Mesenchymal stem cell (in vitro differentiated cells and primary cell): Measurements from ENCODE around the gene PDZRN4.

Experiments used
- DNase-seq: peaks from one replicate; pipeline ENCODE4 v3.0.0-alpha.2; 2013
- H2AFZ ChIP-seq: one replicate; pipeline ENCODE4 v1.6.1; 2013; ENCODE audit warnings: low read depth, mild to moderate bottlenecking, control low read depth, inconsistent platforms, low read length, moderate library complexity
- H2AK5ac ChIP-seq: 2 replicates; pipeline ENCODE4 v1.6.1; 2013; ENCODE audit warnings: low read length, moderate library complexity, mild to moderate bottlenecking, inconsistent platforms; ENCODE audit not compliant: severe bottlenecking
- H2BK120ac ChIP-seq: one replicate; pipeline ENCODE4 v1.6.1; 2013; ENCODE audit warnings: low read depth, mild to moderate bottlenecking, inconsistent platforms, low read length, moderate library complexity
- H2BK12ac ChIP-seq, 2 experiments: one replicate each; pipeline ENCODE4 v1.6.1; 2013; ENCODE audit warnings: inconsistent platforms in 2 of 2, low read length in 2 of 2, mild to moderate bottlenecking in 2 of 2, moderate library complexity in 2 of 2, control low read depth in 1 of 2
- H2BK15ac ChIP-seq: one replicate; pipeline ENCODE4 v1.6.1; 2013; ENCODE audit warnings: mild to moderate bottlenecking, low read depth, inconsistent platforms; ENCODE audit not compliant: poor library complexity, severe bottlenecking
- H2BK5ac ChIP-seq: 2 replicates; pipeline ENCODE4 v1.6.1; 2013; ENCODE audit warnings: low read depth, mild to moderate bottlenecking, low read length, control low read depth, inconsistent platforms; ENCODE audit not compliant: poor library complexity, severe bottlenecking
- H3K14ac ChIP-seq, 2 experiments: one replicate each; pipeline ENCODE4 v1.6.1; 2013; ENCODE audit warnings: inconsistent platforms in 2 of 2, low read length in 2 of 2, control low read depth in 1 of 2, mild to moderate bottlenecking in 1 of 2, moderate library complexity in 1 of 2
- H3K18ac ChIP-seq, 2 experiments: one replicate each; pipeline ENCODE4 v1.6.1; 2013; ENCODE audit warnings: inconsistent platforms in 2 of 2, low read length in 2 of 2, control low read depth in 1 of 2, low read depth in 1 of 2, mild to moderate bottlenecking in 1 of 2
- H3K23ac ChIP-seq, 2 experiments: one replicate each; pipeline ENCODE4 v1.6.1; 2013; ENCODE audit warnings: inconsistent platforms in 2 of 2, low read length in 2 of 2, mild to moderate bottlenecking in 2 of 2, moderate library complexity in 2 of 2, control low read depth in 1 of 2
- H3K27ac ChIP-seq: 2 replicates; pipeline ENCODE4 v1.5.1; 2013; ENCODE audit warnings: mild to moderate bottlenecking, moderate library complexity, low read length, control low read depth, inconsistent platforms; ENCODE audit not compliant: poor library complexity, severe bottlenecking
- H3K27me3 ChIP-seq, 2 experiments: 2 replicates each; pipeline versions ENCODE4 v1.6.1 to v1.7.0; 2013; ENCODE audit warnings: low read length in 2 of 2, mild to moderate bottlenecking in 2 of 2, moderate library complexity in 2 of 2, control low read depth in 1 of 2, inconsistent platforms in 1 of 2; ENCODE audit not compliant: control insufficient read depth in 1 of 2, insufficient read depth in 1 of 2
- H3K36me3 ChIP-seq, 2 experiments: 2 replicates each; pipeline versions ENCODE4 v1.6.1 to v1.7.0; 2013; ENCODE audit warnings: low read length in 2 of 2, control low read depth in 1 of 2, inconsistent platforms in 1 of 2, low read depth in 1 of 2, mild to moderate bottlenecking in 1 of 2; ENCODE audit not compliant: insufficient read depth in 2 of 2, control insufficient read depth in 1 of 2
- H3K4ac ChIP-seq, 2 experiments: one replicate each; pipeline ENCODE4 v1.6.1; 2013; ENCODE audit warnings: inconsistent platforms in 2 of 2, low read length in 2 of 2, mild to moderate bottlenecking in 2 of 2, moderate library complexity in 2 of 2, control low read depth in 1 of 2, low read depth in 1 of 2
- H3K4me1 ChIP-seq: 2 replicates; pipeline ENCODE4 v1.6.1; 2013; ENCODE audit warnings: low read depth, low read length, control low read depth; ENCODE audit not compliant: control insufficient read depth, insufficient read depth
- H3K4me2 ChIP-seq: 2 replicates; pipeline ENCODE4 v1.6.1; 2013; ENCODE audit warnings: low read length, mild to moderate bottlenecking, inconsistent platforms; ENCODE audit not compliant: poor library complexity, severe bottlenecking
- H3K4me3 ChIP-seq, 2 experiments: 2 replicates each; pipeline versions ENCODE4 v1.5.1 to v1.7.0; 2013; ENCODE audit warnings: low read length in 2 of 2, mild to moderate bottlenecking in 2 of 2, control low read depth in 1 of 2, low read depth in 1 of 2; ENCODE audit not compliant: insufficient read depth in 1 of 2
- H3K79me1 ChIP-seq: replicated peaks from 2 replicates; pipeline ENCODE4 v1.6.1; 2013; ENCODE audit warnings: mild to moderate bottlenecking, control low read depth, low read length, inconsistent platforms; ENCODE audit not compliant: poor library complexity, severe bottlenecking
- H3K9ac ChIP-seq: 2 replicates; pipeline ENCODE4 v1.7.0; 2013; ENCODE audit warnings: mild to moderate bottlenecking, low read length, moderate library complexity
- H3K9me3 ChIP-seq: 2 replicates; pipeline ENCODE4 v1.7.0; 2013; ENCODE audit warnings: mild to moderate bottlenecking, low read length; ENCODE audit not compliant: control insufficient read depth
- H4K8ac ChIP-seq: one replicate; pipeline ENCODE4 v1.6.1; 2013; ENCODE audit warnings: inconsistent platforms, mild to moderate bottlenecking, low read length, moderate library complexity
- H4K91ac ChIP-seq: one replicate; pipeline ENCODE4 v1.6.1; 2013; ENCODE audit warnings: mild to moderate bottlenecking, low read length, inconsistent platforms
- WGBS: methylation state at CpG from one replicate; pipeline ENCODE4 v1.1.7; 2013; ENCODE audit warnings: mixed read lengths; 5-methylcytosine and 5-hydroxymethylcytosine counted together

The PDZRN4 gene

DNA sequence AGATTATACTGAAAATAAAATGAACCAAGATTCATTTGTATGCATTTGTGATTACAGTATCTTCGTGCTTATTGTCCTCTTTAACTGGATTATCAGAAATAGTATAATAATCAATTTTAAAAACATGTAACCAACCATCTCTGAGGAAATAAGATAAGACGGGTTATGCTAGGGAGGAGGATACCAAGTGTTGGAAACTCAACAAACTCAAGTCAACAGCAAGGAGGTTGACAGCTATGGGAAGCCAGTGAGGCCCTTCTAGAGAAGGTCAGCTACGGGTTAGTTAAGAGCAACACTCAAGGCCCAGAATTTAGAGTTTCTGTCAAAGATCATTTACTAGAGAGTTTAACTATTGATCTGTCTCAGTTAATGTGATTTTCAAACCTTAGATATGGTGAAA, 137.2 kb downstream of the PDZRN4 start:
- H2BK120ac ChIP-seq = no peak overlapping the region
- H3K36me3 ChIP-seq = no peaks in the 10 kb centered on the region
- no peak overlapping the region for H2BK15ac ChIP-seq
- no peak overlapping the region for H2AFZ ChIP-seq
- H3K9ac ChIP-seq = no peak overlapping the region
- H3K4ac ChIP-seq = no peak overlapping the region
- H4K91ac ChIP-seq = no peak overlapping the region
- no peak overlapping the region for H3K23ac ChIP-seq
- H3K14ac ChIP-seq = no peak overlapping the region
- H2AK5ac ChIP-seq = no peak overlapping the region
- H4K8ac ChIP-seq = no peak overlapping the region
- H3K79me1 ChIP-seq = no peaks in the 10 kb centered on the region
- no peak overlapping the region for H3K27ac ChIP-seq
- no peak overlapping the region for H2BK12ac ChIP-seq
- H3K18ac ChIP-seq = no peak overlapping the region
- H3K9me3 ChIP-seq = no peaks in the 10 kb centered on the region
- H2BK5ac ChIP-seq = no peak overlapping the region
- no peaks in the 10 kb centered on the region for H3K4me1 ChIP-seq
- WGBS = 82% methylated on average over 2 of the region's 3 CpGs
- no peaks in the 10 kb centered on the region for H3K27me3 ChIP-seq
- no peak overlapping the region for H3K4me3 ChIP-seq
- no peak overlapping the region for H3K4me2 ChIP-seq
- DNase-seq = no peak

DNA sequence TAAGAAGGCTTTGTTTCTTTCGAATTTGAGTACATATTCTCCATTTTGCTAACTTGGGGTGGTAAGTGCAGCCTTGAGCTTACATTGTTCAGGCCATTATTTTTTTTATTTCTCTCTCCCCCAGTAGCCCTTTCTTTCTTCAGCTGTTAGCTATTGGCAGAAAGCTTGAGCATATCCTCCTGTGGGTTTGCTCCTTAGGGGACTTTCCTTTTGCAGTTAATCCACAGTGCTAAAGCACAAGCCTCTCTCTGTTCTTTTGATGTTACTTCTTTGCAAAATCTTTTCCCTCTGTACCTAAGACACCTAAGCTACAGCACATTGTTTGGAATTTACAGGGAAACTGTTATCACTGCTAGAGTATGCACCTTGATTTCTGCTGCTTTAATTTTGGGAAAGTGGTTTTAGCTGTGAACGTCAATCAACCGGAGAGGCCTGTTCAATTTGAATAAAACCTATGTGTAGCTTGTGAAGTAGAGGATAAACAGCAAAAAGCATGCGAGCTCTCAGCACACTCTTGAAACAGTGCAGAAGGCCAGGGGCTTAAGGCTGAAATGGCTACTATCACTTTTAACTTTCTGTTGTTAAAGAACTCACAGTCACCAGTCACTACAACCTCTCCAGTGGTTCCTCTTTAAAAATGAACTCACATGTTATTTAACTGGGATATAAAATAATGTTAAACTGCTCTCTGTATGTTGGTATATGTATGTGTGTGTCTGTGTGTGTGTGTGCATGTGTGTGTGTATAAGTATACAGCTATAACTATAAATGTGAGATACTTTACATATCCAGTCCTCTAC, 139.2 kb downstream of the PDZRN4 start:
- no peak overlapping the region for H4K91ac ChIP-seq
- no peak overlapping the region for H2BK120ac ChIP-seq
- no peak overlapping the region for H3K4me2 ChIP-seq
- H3K36me3 ChIP-seq = no peaks in the 10 kb centered on the region
- no peak for DNase-seq
- no peak overlapping the region for H3K4me3 ChIP-seq
- H2AFZ ChIP-seq = no peak overlapping the region
- H2AK5ac ChIP-seq = no peak overlapping the region
- H2BK12ac ChIP-seq = no peak overlapping the region
- 53% methylated on average over 4 of the region's 4 CpGs for WGBS
- H3K14ac ChIP-seq = no peak overlapping the region
- H2BK5ac ChIP-seq = no peak overlapping the region
- no peak overlapping the region for H2BK15ac ChIP-seq
- H3K9me3 ChIP-seq = no peaks in the 10 kb centered on the region
- H3K23ac ChIP-seq = no peak overlapping the region
- H3K27ac ChIP-seq = no peak overlapping the region
- no peaks in the 10 kb centered on the region for H3K27me3 ChIP-seq
- H3K9ac ChIP-seq = no peak overlapping the region
- H3K4ac ChIP-seq = no peak overlapping the region
- H3K4me1 ChIP-seq = no peaks in the 10 kb centered on the region
- H4K8ac ChIP-seq = no peak overlapping the region
- H3K18ac ChIP-seq = no peak overlapping the region
- no peaks in the 10 kb centered on the region for H3K79me1 ChIP-seq

DNA sequence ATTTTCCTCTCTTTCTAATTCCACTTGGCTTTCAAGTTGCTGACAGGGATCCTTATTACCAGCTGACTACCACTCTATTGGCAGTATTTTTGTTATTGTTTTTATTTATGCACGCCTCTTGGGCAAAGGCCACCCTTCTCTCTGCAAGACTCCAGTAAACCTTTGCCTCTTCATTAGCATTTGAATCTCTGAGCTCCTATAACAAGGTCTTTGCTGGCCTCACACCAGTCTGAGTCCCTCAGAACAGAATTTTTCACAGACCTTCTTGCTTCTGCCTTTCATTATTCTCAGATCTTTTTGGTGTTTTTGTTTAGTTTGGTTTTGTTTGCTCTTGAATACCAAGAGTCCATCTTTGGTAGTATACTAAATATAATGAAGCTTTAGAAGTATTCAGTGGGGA, 145.9 kb downstream of the PDZRN4 start:
- Histone ChIP-seq H3K27ac (no peak overlapping the region), H4K8ac (no peak overlapping the region), H2AFZ (no peak overlapping the region), H4K91ac (no peak overlapping the region), H2AK5ac (no peak overlapping the region), H2BK120ac (no peak overlapping the region), H3K4me3 (no peak overlapping the region), H2BK15ac (no peak overlapping the region), H3K9ac (no peak overlapping the region), H3K23ac (no peak overlapping the region), H3K18ac (no peak overlapping the region), H3K14ac (no peak overlapping the region), H2BK5ac (no peak overlapping the region), H3K9me3 (peaks cover 4% of the 10 kb centered on the region), H3K4me1 (no peaks in the 10 kb centered on the region), H3K79me1 (no peaks in the 10 kb centered on the region), H2BK12ac (no peak overlapping the region), H3K36me3 (no peaks in the 10 kb centered on the region), H3K27me3 (no peaks in the 10 kb centered on the region), H3K4me2 (no peak overlapping the region), H3K4ac (no peak overlapping the region)
- DNase-seq = no peak
- WGBS = 58% methylated on average over 1 of the region's 1 CpG

DNA sequence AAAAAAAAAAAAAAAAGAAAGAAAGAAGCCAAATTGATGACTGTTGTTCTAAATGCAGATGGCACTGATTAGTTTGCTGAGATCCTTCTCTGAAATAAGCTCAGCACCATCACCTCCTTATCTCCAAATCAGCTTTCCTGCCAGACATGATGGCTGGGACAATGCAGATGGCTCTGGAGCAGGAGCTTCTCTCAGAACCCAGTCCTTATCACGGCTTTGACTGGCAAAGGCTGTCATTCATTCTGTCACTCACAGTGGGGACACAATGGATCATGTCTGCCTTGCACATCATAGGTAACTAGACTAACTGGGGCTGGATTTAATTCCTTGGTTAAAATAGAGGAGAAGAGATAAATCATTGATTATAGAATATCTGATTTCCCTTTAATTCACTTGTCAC, 146.3 kb downstream of the PDZRN4 start:
- no peak overlapping the region for H2AK5ac ChIP-seq
- H2BK15ac ChIP-seq = no peak overlapping the region
- no peak overlapping the region for H2BK12ac ChIP-seq
- H3K9me3 ChIP-seq = peaks cover 4% of the 10 kb centered on the region
- no peak overlapping the region for H3K18ac ChIP-seq
- H2BK5ac ChIP-seq = no peak overlapping the region
- H3K27me3 ChIP-seq = no peaks in the 10 kb centered on the region
- no peak overlapping the region for H4K8ac ChIP-seq
- H3K4me2 ChIP-seq = no peak overlapping the region
- H3K36me3 ChIP-seq = no peaks in the 10 kb centered on the region
- H3K14ac ChIP-seq = no peak overlapping the region
- H2BK120ac ChIP-seq = no peak overlapping the region
- no peak overlapping the region for H3K27ac ChIP-seq
- H3K4ac ChIP-seq = no peak overlapping the region
- no peak overlapping the region for H2AFZ ChIP-seq
- H4K91ac ChIP-seq = no peak overlapping the region
- no peak for DNase-seq
- H3K4me1 ChIP-seq = no peaks in the 10 kb centered on the region
- no peak overlapping the region for H3K4me3 ChIP-seq
- no peak overlapping the region for H3K9ac ChIP-seq
- no peak overlapping the region for H3K23ac ChIP-seq
- H3K79me1 ChIP-seq = no peaks in the 10 kb centered on the region
- WGBS = 33% methylated on average over 1 of the region's 1 CpG
